Measurements from ENCODE around the gene NINL.

DNA sequence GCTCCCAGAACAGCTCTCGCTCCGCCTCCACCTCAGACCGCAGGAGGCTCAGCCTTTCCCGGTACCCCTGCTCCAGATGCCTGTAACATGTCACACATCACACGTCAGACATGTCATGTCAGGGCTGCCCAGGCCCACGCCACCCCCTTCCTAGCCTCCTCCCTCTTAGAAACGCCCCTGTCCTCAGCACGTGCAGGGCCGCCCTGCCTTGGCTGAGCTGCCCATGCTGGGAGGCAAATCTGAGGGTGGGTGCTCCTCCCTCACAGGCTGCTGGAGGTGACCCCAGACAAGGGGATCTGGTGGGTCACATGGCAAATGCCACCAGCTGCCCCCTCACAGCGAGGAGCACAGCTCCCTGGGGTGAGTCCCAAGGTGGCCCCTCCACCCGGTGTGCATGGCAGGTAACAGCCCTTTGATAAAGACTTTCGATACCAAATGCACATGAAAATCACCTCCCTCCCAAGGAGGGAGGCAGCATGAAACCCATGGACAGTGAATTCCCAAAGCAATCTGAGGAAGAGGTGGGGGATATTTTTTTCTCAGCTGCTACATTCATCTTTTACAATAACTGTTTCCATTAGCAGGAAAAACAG, 93.8 kb downstream of the NINL start:
- TF ChIP-seq CTCF (IDR thresholded peaks at IDR 0.05) (no peak), POLR2A (IDR thresholded peaks at IDR 0.05) (no peak)
